Measurements from ENCODE around the gene ZNF205. TPM values are rescaled to one million over a fixed set of nuclear protein-coding genes. Genes with fewer than 3 reads are reported as not detected.
"Not testable (repeated sequence)": the region's sequence is repeated elsewhere in the genome, so short reads cannot be mapped to it uniquely, and the experiment has no call there.

The ZNF205 gene
- total RNA-seq, 2 experiments from 2014 or later = not detected

- H3K36me3 Mint-ChIP-seq (ENCODE audit: low read depth) = peaks cover 19% of the 10 kb centered on the region
- ChIA-PET POLR2A (interaction anchor here (0.6 to 2.4 kb wide), 16 partner anchors 10 to 148 kb away, joined by 3 to 16 read pairs (median 4); partner anchors contain the start of genes OR1F1 and ZNF263), CTCF (interaction anchor here (0.9 to 11.8 kb wide), 16 partner anchors 9 to 322 kb away, joined by 3 to 354 read pairs (median 4); partner anchors contain the start of genes IL32 and ZSCAN10)
- H3K4me1 Mint-ChIP-seq (ENCODE audit: low read depth) = peaks cover 36% of the 10 kb centered on the region
- DNase-seq (no peak), ATAC-seq (peak; percentile 7)
- no peaks in the 10 kb centered on the region for H3K27me3 Mint-ChIP-seq (ENCODE audit: low read depth)
- H3K4me3 Mint-ChIP-seq = peak overlapping the region; percentile 92
- peak overlapping the region; percentile 90 for H3K27ac Mint-ChIP-seq
- no peaks in the 10 kb centered on the region for H3K9me3 Mint-ChIP-seq (ENCODE audit: insufficient read depth)
These were observed 22.8 kb downstream of the ZNF205 start for GRCh38 chr16:3135126-3135715.

DNA sequence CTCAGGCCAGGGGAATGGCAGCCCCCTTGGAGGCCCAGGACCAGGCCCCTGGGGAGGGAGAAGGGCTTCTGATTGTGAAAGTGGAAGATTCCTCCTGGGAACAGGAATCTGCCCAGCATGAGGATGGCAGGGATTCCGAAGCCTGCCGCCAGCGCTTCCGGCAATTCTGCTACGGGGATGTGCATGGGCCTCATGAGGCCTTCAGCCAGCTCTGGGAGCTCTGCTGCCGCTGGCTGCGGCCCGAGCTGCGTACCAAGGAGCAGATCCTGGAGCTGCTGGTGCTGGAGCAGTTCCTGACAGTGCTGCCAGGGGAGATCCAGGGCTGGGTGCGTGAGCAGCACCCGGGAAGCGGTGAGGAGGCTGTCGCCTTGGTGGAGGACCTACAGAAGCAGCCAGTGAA lies 24.9 kb downstream of the ZNF205 start:
- ATAC-seq (no peak), DNase-seq (no peak)
- POLR2A ChIA-PET = interaction anchor here (1.0 to 1.4 kb wide), 2 partner anchors 12 to 34 kb away, joined by 3 to 5 read pairs; no protein-coding TSS in a partner anchor
- CTCF ChIA-PET = interaction anchor here (1.0 to 2.1 kb wide), 2 partner anchors 8 to 106 kb away, joined by 3 to 6 read pairs; no protein-coding TSS in a partner anchor
- peaks cover 25% of the 10 kb centered on the region for H3K4me1 Mint-ChIP-seq (ENCODE audit: low read depth)
- H3K27ac Mint-ChIP-seq = no peak overlapping the region
- no peaks in the 10 kb centered on the region for H3K9me3 Mint-ChIP-seq (ENCODE audit: insufficient read depth)
- H3K36me3 Mint-ChIP-seq (ENCODE audit: low read depth) = peaks cover 20% of the 10 kb centered on the region
- no peak overlapping the region for H3K4me3 Mint-ChIP-seq
- H3K27me3 Mint-ChIP-seq (ENCODE audit: low read depth) = no peaks in the 10 kb centered on the region

- H3K4me1 Mint-ChIP-seq (ENCODE audit: low read depth) = peaks cover 17% of the 10 kb centered on the region
- no peak overlapping the region for H3K4me3 Mint-ChIP-seq
- peaks cover 18% of the 10 kb centered on the region for H3K36me3 Mint-ChIP-seq (ENCODE audit: low read depth)
- no peak for ATAC-seq
- no peak for DNase-seq
- no peak overlapping the region for H3K27ac Mint-ChIP-seq
- CTCF ChIA-PET = interaction anchor here (2.1 kb wide), 1 partner anchor 9 kb away, joined by 6 read pairs; no protein-coding TSS in a partner anchor
- H3K27me3 Mint-ChIP-seq (ENCODE audit: low read depth) = no peaks in the 10 kb centered on the region
- no peaks in the 10 kb centered on the region for H3K9me3 Mint-ChIP-seq (ENCODE audit: insufficient read depth)
- POLR2A ChIA-PET = no interaction called here
These were observed 26.0 kb downstream of the ZNF205 start for GRCh38 chr16:3138342-3138741.

DNA sequence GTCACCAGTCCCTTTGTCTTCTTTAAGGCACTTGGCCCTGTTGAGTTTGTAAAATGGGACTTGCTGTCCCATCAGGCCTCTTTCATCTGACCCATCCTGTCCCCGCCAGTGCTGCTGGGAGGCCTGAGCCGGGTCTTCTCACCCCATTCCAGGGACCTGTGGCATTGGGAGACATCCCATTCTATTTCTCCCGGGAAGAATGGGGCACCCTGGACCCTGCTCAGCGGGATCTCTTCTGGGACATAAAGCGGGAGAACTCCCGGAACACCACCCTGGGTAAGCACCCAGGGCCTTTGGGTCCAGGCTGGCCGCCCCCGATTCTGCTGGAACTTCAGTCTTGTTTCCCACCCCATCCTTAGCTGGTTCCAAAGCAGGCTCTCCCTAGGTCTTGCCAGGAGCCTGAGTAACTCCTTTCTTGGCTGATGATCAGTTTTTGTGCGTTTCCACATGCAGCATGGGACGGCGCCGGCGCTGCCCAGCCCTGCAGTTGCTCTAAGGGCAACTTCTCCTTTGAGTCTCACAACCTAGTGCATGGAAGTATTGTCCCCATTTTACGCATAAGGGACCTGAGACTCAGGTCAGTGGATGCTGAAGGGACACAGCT lies 26.5 kb downstream of the ZNF205 start:
- DNase-seq (no peak), ATAC-seq (no peak)
- no peaks in the 10 kb centered on the region for H3K9me3 Mint-ChIP-seq (ENCODE audit: insufficient read depth)
- POLR2A ChIA-PET = no interaction called here
- peaks cover 16% of the 10 kb centered on the region for H3K36me3 Mint-ChIP-seq (ENCODE audit: low read depth)
- peaks cover 12% of the 10 kb centered on the region for H3K4me1 Mint-ChIP-seq (ENCODE audit: low read depth)
- H3K4me3 Mint-ChIP-seq = no peak overlapping the region
- CTCF ChIA-PET = interaction anchor here (2.0 to 2.1 kb wide), 2 partner anchors 10 to 11 kb away, joined by 6 to 9 read pairs; no protein-coding TSS in a partner anchor
- H3K27ac Mint-ChIP-seq = no peak overlapping the region
- H3K27me3 Mint-ChIP-seq (ENCODE audit: low read depth) = no peaks in the 10 kb centered on the region

DNA sequence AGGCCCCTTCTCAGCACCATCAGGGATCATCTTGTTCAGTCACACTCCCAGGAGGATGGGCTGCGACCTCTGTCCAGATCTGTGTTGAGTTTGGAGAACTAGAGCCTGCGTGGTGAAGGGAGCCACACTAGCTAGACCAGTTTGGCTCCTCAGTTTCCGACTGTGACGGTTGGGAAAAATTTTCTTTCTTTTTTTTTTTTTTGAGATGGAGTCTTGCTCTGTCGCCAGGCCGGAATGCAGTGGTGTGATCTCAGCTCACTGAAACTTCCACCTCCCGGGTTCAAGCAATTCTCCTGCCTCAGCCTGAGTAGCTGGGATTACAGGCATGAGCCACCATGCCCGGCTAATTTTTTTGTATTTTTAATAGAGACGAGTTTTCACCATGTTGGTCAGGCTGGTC lies 27.2 kb downstream of the ZNF205 start:
- H3K4me3 Mint-ChIP-seq; ATAC-seq; DNase-seq; POLR2A ChIA-PET; H3K27me3 Mint-ChIP-seq (ENCODE audit: low read depth); H3K9me3 Mint-ChIP-seq (ENCODE audit: insufficient read depth): not testable (repeated sequence)
- peaks cover 11% of the 10 kb centered on the region for H3K4me1 Mint-ChIP-seq (ENCODE audit: low read depth)
- H3K27ac Mint-ChIP-seq = peak overlapping the region; percentile 43
- CTCF ChIA-PET = interaction anchor here (1.1 to 2.1 kb wide), 3 partner anchors 10 to 106 kb away, joined by 4 to 9 read pairs (median 6); no protein-coding TSS in a partner anchor
- H3K36me3 Mint-ChIP-seq (ENCODE audit: low read depth) = peaks cover 15% of the 10 kb centered on the region

GRCh38 chr16:3140603-3141427 lies 28.4 kb downstream of the ZNF205 start:
- H3K27me3 Mint-ChIP-seq (ENCODE audit: low read depth) = no peaks in the 10 kb centered on the region
- ChIA-PET POLR2A (no interaction called here), CTCF (interaction anchor here (1.1 to 2.0 kb wide), 3 partner anchors 9 to 107 kb away, joined by 4 to 9 read pairs (median 5); no protein-coding TSS in a partner anchor)
- peaks cover 10% of the 10 kb centered on the region for H3K4me1 Mint-ChIP-seq (ENCODE audit: low read depth)
- no peak overlapping the region for H3K4me3 Mint-ChIP-seq
- H3K9me3 Mint-ChIP-seq (ENCODE audit: insufficient read depth) = no peaks in the 10 kb centered on the region
- ATAC-seq = no peak
- H3K36me3 Mint-ChIP-seq (ENCODE audit: low read depth) = peaks cover 15% of the 10 kb centered on the region
- H3K27ac Mint-ChIP-seq = no peak overlapping the region
- no peak for DNase-seq

DNA sequence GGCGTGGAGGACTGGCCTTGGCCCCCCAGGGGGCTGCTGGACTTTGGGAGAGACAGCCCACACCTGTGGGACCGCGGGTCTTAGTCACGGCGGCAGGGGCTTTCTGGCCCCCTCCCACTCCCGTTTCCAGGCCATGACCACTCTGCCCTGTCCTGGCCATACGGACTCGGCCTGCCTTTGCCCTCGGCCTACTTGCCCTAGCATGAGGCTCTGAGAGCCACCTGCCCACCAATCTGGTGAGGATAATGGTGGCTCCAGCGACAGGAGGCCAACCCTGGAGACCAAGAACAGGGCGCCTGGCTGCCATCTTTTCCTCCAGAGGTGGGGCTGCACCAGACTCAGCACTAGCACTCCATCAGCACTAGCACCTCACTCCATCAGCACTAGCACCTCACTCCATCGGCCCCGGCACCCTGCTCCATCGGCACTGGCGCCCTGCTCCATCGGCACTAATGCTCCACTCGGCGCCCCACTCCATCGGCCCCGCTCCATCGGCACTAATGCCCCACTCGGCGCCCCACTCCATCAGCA lies 29.5 kb downstream of the ZNF205 start:
- DNase-seq = no peak
- no peak for ATAC-seq
- no peaks in the 10 kb centered on the region for H3K9me3 Mint-ChIP-seq (ENCODE audit: insufficient read depth)
- peaks cover 4% of the 10 kb centered on the region for H3K4me1 Mint-ChIP-seq (ENCODE audit: low read depth)
- H3K27ac Mint-ChIP-seq = no peak overlapping the region
- H3K27me3 Mint-ChIP-seq (ENCODE audit: low read depth) = no peaks in the 10 kb centered on the region
- CTCF ChIA-PET = no interaction called here
- H3K4me3 Mint-ChIP-seq = no peak overlapping the region
- POLR2A ChIA-PET = no interaction called here
- peaks cover 15% of the 10 kb centered on the region for H3K36me3 Mint-ChIP-seq (ENCODE audit: low read depth)

DNA sequence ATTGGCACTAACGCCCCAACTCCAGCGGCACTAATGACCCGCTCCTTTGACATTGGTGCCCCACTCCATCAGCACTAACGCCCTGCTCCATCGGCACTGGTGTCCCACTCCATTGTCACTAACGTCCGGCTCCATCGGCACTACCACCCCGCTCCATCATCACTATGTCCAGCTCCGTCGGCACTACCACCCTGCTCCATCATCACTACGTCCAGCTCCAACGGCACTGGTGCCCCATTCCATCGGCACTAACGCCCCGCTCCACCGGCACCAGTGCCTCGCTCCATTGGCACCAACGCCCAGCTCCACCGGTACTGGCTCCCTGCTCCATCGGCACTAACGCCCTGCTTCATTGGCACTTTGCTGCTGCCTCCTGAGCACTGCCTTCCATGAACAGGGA lies 29.9 kb downstream of the ZNF205 start:
- no peak for ATAC-seq
- ChIA-PET POLR2A (no interaction called here), CTCF (no interaction called here)
- Mint-ChIP-seq H3K4me3 (no peak overlapping the region), H3K9me3 (ENCODE audit: insufficient read depth) (no peaks in the 10 kb centered on the region), H3K36me3 (ENCODE audit: low read depth) (peaks cover 15% of the 10 kb centered on the region), H3K27ac (no peak overlapping the region), H3K4me1 (ENCODE audit: low read depth) (peaks cover 2% of the 10 kb centered on the region), H3K27me3 (ENCODE audit: low read depth) (no peaks in the 10 kb centered on the region)
- DNase-seq = no peak

DNA sequence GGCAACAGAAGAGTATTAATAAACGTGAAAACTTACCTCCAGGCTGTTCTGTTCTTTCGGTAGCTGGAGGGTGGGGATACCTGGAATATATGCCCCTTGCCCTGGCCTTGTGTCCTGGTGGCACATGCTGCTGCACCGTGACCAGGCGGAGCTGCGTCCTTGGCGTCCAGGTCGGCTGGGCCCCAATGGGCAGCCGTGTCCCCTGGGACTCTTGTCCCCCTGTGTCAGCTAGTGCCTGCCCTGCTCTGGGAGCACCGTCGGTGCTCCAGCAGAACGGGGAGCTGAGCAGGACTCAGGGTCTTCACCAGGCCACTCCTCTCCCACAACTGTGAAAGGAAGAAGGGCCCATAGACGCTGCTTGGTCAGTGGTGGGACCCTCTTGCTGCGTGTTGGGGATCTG lies 30.4 kb downstream of the ZNF205 start:
- POLR2A ChIA-PET = no interaction called here
- no peak for ATAC-seq
- H3K4me3 Mint-ChIP-seq = no peak overlapping the region
- no peak for DNase-seq
- no peaks in the 10 kb centered on the region for H3K9me3 Mint-ChIP-seq (ENCODE audit: insufficient read depth)
- H3K36me3 Mint-ChIP-seq (ENCODE audit: low read depth) = peaks cover 12% of the 10 kb centered on the region
- no peaks in the 10 kb centered on the region for H3K27me3 Mint-ChIP-seq (ENCODE audit: low read depth)
- no peak overlapping the region for H3K27ac Mint-ChIP-seq
- no peaks in the 10 kb centered on the region for H3K4me1 Mint-ChIP-seq (ENCODE audit: low read depth)
- CTCF ChIA-PET = no interaction called here

GRCh38 chr16:3143189-3143588 lies 30.8 kb downstream of the ZNF205 start:
- ATAC-seq (no peak), DNase-seq (no peak)
- no peak overlapping the region for H3K4me3 Mint-ChIP-seq
- no peak overlapping the region for H3K27ac Mint-ChIP-seq
- no peaks in the 10 kb centered on the region for H3K27me3 Mint-ChIP-seq (ENCODE audit: low read depth)
- no peaks in the 10 kb centered on the region for H3K4me1 Mint-ChIP-seq (ENCODE audit: low read depth)
- ChIA-PET POLR2A (no interaction called here), CTCF (interaction anchor here (2.3 kb wide), 1 partner anchor 11 kb away, joined by 7 read pairs; no protein-coding TSS in a partner anchor)
- no peaks in the 10 kb centered on the region for H3K9me3 Mint-ChIP-seq (ENCODE audit: insufficient read depth)
- peaks cover 12% of the 10 kb centered on the region for H3K36me3 Mint-ChIP-seq (ENCODE audit: low read depth)

DNA sequence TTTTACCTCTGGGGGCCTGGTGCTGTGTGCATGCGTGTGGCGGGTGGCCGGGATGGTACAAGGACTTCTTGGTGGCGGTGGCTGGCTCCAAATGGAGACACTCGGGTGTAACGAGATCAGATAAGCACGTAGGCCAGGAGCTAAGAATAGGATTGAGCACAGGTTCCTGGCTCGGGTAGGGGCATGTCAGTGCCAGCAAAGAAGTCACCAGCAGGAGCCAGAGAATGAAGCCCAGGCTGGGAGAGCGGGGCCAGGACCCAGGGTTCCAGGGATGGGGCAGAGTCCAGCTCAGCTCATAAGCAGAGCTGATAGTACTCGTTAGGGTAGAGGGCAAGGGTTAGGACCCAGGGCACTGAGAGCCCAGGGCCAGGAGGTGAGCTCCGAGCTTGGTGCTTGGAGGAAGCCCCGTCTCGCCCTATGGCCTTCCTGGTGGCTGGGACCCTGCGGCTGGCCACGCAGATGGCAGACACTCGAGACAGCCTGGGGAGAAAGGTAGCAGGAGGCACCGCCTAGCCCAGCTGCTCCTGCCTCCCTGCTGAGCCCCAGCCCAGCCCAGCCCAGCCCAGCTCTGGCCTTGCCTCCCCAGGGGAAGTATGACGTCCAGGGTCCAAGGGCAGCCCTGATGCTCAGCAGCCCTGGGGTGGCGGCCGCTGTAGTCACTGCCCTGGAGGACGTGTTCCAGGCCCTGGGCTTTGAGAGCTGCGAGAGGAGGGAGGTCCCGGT lies 31.4 kb downstream of the ZNF205 start:
- Mint-ChIP-seq H3K4me1 (ENCODE audit: low read depth) (no peaks in the 10 kb centered on the region), H3K27ac (no peak overlapping the region), H3K9me3 (ENCODE audit: insufficient read depth) (no peaks in the 10 kb centered on the region), H3K4me3 (no peak overlapping the region), H3K27me3 (ENCODE audit: low read depth) (no peaks in the 10 kb centered on the region), H3K36me3 (ENCODE audit: low read depth) (peaks cover 12% of the 10 kb centered on the region)
- POLR2A ChIA-PET = no interaction called here
- CTCF ChIA-PET = interaction anchor here (1.5 to 2.3 kb wide), 2 partner anchors 9 to 12 kb away, joined by 3 to 7 read pairs; partner anchors contain the start of gene ZNF213
- no peak for ATAC-seq
- DNase-seq = no peak

All from activated CD8-positive, alpha-beta T cell treated with anti-CD3 and anti-CD28 coated beads, Interleukin-2, amount 10 ng/mL, durations not matched to agents 7 days and 5 days (primary cell).